HepG2 (cell line): ENCODE results near the gene PEPD. TPM values are rescaled to one million over a fixed set of nuclear protein-coding genes. Genes with fewer than 3 reads are reported as not detected.

ENCODE experiments used
- CHD4 ChIP-seq: fragments of 200-600 bp; sonication (generic); IDR thresholded peaks from 2 replicates; pipeline ENCODE4 v1.7.0; 2017; ENCODE audit warnings: mild to moderate bottlenecking, low read length, borderline replicate concordance
- EED ChIP-seq: sonication (generic); formaldehyde crosslinking; IDR thresholded peaks from 2 replicates; pipeline ENCODE4 v1.5.0; 2020; ENCODE audit warnings: mild to moderate bottlenecking, missing genetic modification reagents
- EHMT2 ChIP-seq: fragments of 200-600 bp; sonication (generic); IDR thresholded peaks from 2 replicates; pipeline ENCODE4 v1.7.0; 2017; ENCODE audit warnings: antibody characterized with exemption, low read depth, low read length, borderline replicate concordance
- FOXJ3 ChIP-seq: sonication (generic); formaldehyde crosslinking; IDR thresholded peaks from 2 replicates; pipeline ENCODE4 v1.4.0; 2020; ENCODE audit warnings: missing genetic modification reagents, mild to moderate bottlenecking, borderline replicate concordance
- GFI1 ChIP-seq: sonication (generic); formaldehyde crosslinking; IDR thresholded peaks from 2 replicates; pipeline ENCODE4 v1.5.0; 2020; ENCODE audit warnings: missing genetic modification reagents, mild to moderate bottlenecking, borderline replicate concordance
- MAFF ChIP-seq: IDR thresholded peaks from 2 replicates; pipeline ENCODE4 v1.6.1; 2011; ENCODE audit warnings: low read depth, low read length, improper control_type of control experiment
- MTA3 ChIP-seq: sonication (generic); formaldehyde crosslinking; IDR thresholded peaks from 2 replicates; pipeline ENCODE4 v1.4.0; 2020; ENCODE audit warnings: missing genetic modification reagents
- NR2C2 ChIP-seq: sonication (generic); formaldehyde crosslinking; IDR thresholded peaks from 2 replicates; pipeline ENCODE4 v1.4.0; 2020; ENCODE audit warnings: missing genetic modification reagents, mild to moderate bottlenecking, moderate library complexity, borderline replicate concordance
- PAF1 ChIP-seq: IDR thresholded peaks from 2 replicates; pipeline ENCODE4 v1.6.1; 2016; ENCODE audit warnings: missing genetic modification reagents, missing compliant biosample characterization
- PHF21A ChIP-seq: sonication (generic); formaldehyde crosslinking; IDR thresholded peaks from 2 replicates; pipeline ENCODE4 v1.5.0; 2020; ENCODE audit warnings: mild to moderate bottlenecking, missing genetic modification reagents
- SP140L ChIP-seq: sonication (generic); formaldehyde crosslinking; IDR thresholded peaks from 2 replicates; pipeline ENCODE4 v1.4.0; 2020; ENCODE audit warnings: missing genetic modification reagents, borderline replicate concordance
- TIGD3 ChIP-seq: sonication (generic); formaldehyde crosslinking; IDR thresholded peaks from 2 replicates; pipeline ENCODE4 v1.5.1; 2020; ENCODE audit warnings: mild to moderate bottlenecking, missing genetic modification reagents, borderline replicate concordance
- ZFYVE20 ChIP-seq: sonication (generic); formaldehyde crosslinking; IDR thresholded peaks from 2 replicates; pipeline ENCODE4 v1.8.0; 2023; ENCODE audit warnings: low read depth, mild to moderate bottlenecking, moderate library complexity, missing genetic modification reagents, borderline replicate concordance
- ZNF274 ChIP-seq: sonication (generic); formaldehyde crosslinking; IDR thresholded peaks from 2 replicates; pipeline ENCODE4 v1.5.1; 2020; ENCODE audit warnings: mild to moderate bottlenecking, missing genetic modification reagents
- ZNF616 ChIP-seq: sonication (generic); formaldehyde crosslinking; IDR thresholded peaks from 2 replicates; pipeline ENCODE4 v1.5.0; 2020; ENCODE audit warnings: low read depth, mild to moderate bottlenecking, missing genetic modification reagents
- ZNF747 ChIP-seq: sonication (generic); formaldehyde crosslinking; IDR thresholded peaks from 2 replicates; pipeline ENCODE4 v1.8.1; 2023; ENCODE audit warnings: missing genetic modification reagents, mild to moderate bottlenecking, borderline replicate concordance
- ZNF878 ChIP-seq: sonication (generic); formaldehyde crosslinking; IDR thresholded peaks from 2 replicates; pipeline ENCODE4 v1.8.1; 2023; ENCODE audit warnings: mild to moderate bottlenecking, missing genetic modification reagents, moderate library complexity
- polyA plus RNA-seq, 8 experiments: library from polyadenylated mRNA; depleted of rRNA in 3 of 8; stranded (reverse) in 7 of 8; unstranded in 1 of 8; fragments of >200 nt; fragmentation: Illumina TruSeq in 4 of 8; extraction: Trizol in 4 of 8; gene quantifications; 2 replicates each; pipeline versions ENCODE4 v1.2.1 to v1.2.3, GENCODE V29; 2011 to 2016; ENCODE audit warnings: low read depth in 4 of 8, missing spikeins in 1 of 8, mixed read lengths in 1 of 8; ENCODE audit not compliant: insufficient read depth in 1 of 8
- total RNA-seq, 5 experiments: library from RNA; depleted of rRNA; stranded (reverse); fragments of >200 nt; fragmentation: Illumina TruSeq; extraction: Trizol; gene quantifications; 2 replicates each; pipeline ENCODE4 v1.2.3, GENCODE V29; 2016; ENCODE audit warnings: low read depth in 1 of 5
- TF ChIP-seq, protein P1 (sequence below): fragments of 450-650 bp; IDR thresholded peaks from 2 replicates; pipeline ENCODE4 v1.6.1; 2016
- TF ChIP-seq, protein P2 (sequence below): sonication (generic); formaldehyde crosslinking; IDR thresholded peaks from 2 replicates; pipeline ENCODE4 v1.4.0; 2020; ENCODE audit warnings: mild to moderate bottlenecking, missing genetic modification reagents, borderline replicate concordance
- TF ChIP-seq, protein P3 (sequence below): sonication (generic); formaldehyde crosslinking; IDR thresholded peaks from 2 replicates; pipeline ENCODE4 v1.8.0; 2023; ENCODE audit warnings: mild to moderate bottlenecking, missing genetic modification reagents

The PEPD gene
- total and polyA plus RNA-seq, 2 of the 13 experiments (the other 11 are each of a cell fraction or from before 2014, with no cell fraction given) = 60.7 to 75.1 TPM

DNA sequence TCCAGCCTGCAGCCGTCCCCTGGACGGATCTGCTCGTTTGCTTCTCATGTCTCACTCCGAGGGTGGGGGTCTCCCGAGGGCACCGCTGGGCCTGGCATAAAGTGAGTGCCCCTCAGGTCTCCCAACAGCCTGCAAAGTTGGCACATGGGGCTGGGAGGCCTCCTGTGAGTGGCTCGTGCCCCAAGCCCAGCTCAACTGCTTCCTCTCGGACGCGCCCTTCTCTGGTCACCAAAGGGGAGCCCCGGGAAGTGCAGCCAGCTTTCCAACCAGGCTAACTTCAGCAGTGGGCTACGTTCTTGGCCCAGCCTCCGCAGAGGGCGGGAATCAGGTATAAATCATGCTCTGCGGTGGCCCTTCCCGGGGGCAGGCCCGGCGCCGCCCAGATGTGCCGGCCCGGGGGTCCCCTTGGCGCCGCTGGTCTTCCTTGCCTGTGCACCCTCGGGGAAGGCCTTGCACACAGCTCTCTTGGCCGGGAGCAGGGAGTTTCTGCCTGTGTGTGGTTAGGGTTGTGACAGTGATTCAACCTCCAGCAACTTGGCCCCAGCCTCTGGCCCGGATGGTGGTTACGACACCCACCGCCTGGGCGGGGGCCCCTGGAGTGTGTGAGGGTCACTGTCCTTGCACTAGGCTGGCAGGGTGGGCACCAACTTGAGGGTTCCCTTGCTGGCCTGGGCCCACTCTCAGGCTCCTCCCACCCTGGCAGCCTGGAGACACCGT, 127.4 kb downstream of the PEPD start (continued):
- no peak for TF ChIP-seq MAFF
- TF ChIP-seq, protein P1, sequence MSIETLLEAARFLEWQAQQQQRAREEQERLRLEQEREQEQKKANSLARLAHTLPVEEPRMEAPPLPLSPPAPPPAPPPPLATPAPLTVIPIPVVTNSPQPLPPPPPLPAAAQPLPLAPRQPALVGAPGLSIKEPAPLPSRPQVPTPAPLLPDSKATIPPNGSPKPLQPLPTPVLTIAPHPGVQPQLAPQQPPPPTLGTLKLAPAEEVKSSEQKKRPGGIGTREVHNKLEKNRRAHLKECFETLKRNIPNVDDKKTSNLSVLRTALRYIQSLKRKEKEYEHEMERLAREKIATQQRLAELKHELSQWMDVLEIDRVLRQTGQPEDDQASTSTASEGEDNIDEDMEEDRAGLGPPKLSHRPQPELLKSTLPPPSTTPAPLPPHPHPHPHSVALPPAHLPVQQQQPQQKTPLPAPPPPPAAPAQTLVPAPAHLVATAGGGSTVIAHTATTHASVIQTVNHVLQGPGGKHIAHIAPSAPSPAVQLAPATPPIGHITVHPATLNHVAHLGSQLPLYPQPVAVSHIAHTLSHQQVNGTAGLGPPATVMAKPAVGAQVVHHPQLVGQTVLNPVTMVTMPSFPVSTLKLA = no peak
- TF ChIP-seq ZNF616 = no peak
- no peak for TF ChIP-seq ZNF274 (CRISPR knock-in tag)
- TF ChIP-seq, protein P2, sequence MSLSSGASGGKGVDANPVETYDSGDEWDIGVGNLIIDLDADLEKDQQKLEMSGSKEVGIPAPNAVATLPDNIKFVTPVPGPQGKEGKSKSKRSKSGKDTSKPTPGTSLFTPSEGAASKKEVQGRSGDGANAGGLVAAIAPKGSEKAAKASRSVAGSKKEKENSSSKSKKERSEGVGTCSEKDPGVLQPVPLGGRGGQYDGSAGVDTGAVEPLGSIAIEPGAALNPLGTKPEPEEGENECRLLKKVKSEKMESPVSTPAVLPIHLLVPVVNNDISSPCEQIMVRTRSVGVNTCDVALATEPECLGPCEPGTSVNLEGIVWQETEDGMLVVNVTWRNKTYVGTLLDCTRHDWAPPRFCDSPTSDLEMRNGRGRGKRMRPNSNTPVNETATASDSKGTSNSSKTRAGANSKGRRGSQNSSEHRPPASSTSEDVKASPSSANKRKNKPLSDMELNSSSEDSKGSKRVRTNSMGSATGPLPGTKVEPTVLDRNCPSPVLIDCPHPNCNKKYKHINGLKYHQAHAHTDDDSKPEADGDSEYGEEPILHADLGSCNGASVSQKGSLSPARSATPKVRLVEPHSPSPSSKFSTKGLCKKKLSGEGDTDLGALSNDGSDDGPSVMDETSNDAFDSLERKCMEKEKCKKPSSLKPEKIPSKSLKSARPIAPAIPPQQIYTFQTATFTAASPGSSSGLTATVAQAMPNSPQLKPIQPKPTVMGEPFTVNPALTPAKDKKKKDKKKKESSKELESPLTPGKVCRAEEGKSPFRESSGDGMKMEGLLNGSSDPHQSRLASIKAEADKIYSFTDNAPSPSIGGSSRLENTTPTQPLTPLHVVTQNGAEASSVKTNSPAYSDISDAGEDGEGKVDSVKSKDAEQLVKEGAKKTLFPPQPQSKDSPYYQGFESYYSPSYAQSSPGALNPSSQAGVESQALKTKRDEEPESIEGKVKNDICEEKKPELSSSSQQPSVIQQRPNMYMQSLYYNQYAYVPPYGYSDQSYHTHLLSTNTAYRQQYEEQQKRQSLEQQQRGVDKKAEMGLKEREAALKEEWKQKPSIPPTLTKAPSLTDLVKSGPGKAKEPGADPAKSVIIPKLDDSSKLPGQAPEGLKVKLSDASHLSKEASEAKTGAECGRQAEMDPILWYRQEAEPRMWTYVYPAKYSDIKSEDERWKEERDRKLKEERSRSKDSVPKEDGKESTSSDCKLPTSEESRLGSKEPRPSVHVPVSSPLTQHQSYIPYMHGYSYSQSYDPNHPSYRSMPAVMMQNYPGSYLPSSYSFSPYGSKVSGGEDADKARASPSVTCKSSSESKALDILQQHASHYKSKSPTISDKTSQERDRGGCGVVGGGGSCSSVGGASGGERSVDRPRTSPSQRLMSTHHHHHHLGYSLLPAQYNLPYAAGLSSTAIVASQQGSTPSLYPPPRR (CRISPR knock-in tag) = no peak; the same call in 1 of the 2 replicates
- no peak for TF ChIP-seq CHD4
- TF ChIP-seq EED (CRISPR knock-in tag) = no peak
- TF ChIP-seq PAF1 (CRISPR knock-in tag) = no peak
- no peak for TF ChIP-seq MTA3 (CRISPR knock-in tag)
- TF ChIP-seq PHF21A = peak; percentile 53; the same call in 1 of the 2 replicates
- no peak for TF ChIP-seq EHMT2
- no peak for TF ChIP-seq TIGD3 (CRISPR knock-in tag)
- TF ChIP-seq ZNF878 (CRISPR knock-in tag) = no peak
- 0 out of 2 replicates have a peak, but pooled peaks have one; percentile 41 for TF ChIP-seq ZNF747 (CRISPR knock-in tag)
- no peak for TF ChIP-seq NR2C2
- no peak for TF ChIP-seq FOXJ3 (CRISPR knock-in tag)
- TF ChIP-seq GFI1 (CRISPR knock-in tag) = no peak
- TF ChIP-seq SP140L = no peak
- TF ChIP-seq, protein P3, sequence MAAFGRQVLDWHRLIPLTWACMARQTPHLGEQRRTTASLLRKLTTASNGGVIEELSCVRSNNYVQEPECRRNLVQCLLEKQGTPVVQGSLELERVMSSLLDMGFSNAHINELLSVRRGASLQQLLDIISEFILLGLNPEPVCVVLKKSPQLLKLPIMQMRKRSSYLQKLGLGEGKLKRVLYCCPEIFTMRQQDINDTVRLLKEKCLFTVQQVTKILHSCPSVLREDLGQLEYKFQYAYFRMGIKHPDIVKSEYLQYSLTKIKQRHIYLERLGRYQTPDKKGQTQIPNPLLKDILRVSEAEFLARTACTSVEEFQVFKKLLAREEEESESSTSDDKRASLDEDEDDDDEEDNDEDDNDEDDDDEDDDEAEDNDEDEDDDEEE (CRISPR knock-in tag) = no peak
- TF ChIP-seq ZFYVE20 (CRISPR knock-in tag) = no peak
